ENCODE results near the gene TCHH.
"Not testable (repeated sequence)": the region's sequence is repeated elsewhere in the genome, so short reads cannot be mapped to it uniquely, and the experiment has no call there.

TCHH gene

DNA sequence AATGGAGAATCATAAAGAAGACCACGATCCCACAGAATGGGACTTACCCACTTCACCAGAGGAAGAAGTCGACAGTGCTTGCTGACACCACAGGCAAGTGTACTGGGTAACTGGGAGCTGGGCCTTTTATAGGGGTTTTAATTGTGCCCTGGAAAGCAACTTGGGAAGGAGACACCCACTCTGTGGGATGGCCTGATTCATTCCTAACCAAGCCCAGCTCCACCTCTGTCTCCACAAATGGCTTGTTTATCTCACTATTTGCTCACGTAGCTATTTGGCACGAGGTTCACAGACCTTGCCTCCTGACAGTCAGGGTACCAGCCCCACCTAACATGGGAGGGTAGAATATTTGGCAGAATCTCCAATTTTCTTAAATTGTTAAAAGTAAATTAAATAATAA lies at the start of gene TCHH:
TSS of gene TCHH (minus strand) at position 101 of the 400 bp plus-strand sequence. CDS start 1,364 bp downstream, outside the sequence.
- DNase-seq = no peak

- no peak for DNase-seq
Observed at GRCh38 chr1:152164517-152165136, 49.4 kb upstream of the TCHH start.

DNA sequence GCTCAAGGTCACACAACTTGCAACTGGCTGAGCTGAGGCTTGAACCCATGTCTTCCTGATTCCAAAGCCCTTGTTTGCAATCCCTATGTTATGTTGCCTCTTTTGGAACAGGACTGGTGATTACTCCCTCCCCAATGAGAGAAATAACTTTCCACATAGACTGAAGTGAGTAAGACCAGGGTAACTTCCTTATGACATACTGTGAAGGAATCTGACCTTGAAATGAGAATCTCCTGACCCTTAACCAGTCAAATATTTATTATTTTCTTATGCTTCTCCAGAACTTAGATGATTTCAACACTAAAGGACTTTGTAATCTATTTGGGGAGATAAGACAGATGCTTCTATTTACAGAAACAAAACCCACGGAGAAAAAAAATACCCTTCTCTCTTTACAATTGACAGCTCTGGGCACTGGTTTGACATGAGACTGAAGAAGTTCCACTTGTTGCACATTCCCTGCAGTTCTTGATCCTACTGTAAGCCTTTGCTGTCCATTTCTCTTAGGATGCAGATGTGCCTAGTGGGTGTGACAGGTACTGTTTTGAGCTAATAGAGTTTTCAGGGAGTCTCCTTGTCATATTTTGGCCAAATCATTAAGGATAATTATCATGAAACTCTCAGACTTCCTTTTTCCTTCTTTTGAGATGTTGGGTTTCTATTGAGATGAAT lies 47.7 kb upstream of the TCHH start:
- DNase-seq = no peak

- no peak for DNase-seq
Observed at GRCh38 chr1:152160576-152160975, 45.3 kb upstream of the TCHH start.

- no peak for DNase-seq
Observed at GRCh38 chr1:152159144-152159543, 43.9 kb upstream of the TCHH start, which contains the start of gene RPTN. RPTN (minus strand) TSS chr1:152159228; CDS start chr1:152157889, 1,339 bp downstream.

- no peak for DNase-seq
Observed at GRCh38 chr1:152153996-152154395, 38.8 kb upstream of the TCHH start.

- no peak for DNase-seq
Observed at GRCh38 chr1:152151646-152152045, 36.4 kb upstream of the TCHH start.

DNA sequence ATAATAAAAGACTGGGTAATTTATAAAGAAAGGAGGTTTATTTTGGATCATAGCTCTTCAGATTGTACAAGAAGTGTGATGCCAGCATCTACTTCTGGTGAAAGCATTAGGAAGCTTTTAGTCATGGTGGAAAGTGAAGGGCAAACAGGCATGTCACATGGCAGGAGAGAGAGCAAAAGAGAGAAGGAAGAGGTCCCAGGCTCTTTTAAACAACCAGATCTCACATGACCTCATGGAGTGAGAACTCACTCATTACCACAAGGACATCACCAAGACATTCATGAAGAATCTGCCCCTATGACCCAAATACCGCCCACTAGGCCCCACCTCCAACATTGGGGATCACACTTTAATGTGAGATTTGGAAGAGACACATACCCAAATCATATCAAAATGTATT lies 33.7 kb upstream of the TCHH start:
- DNase-seq = no peak

DNA sequence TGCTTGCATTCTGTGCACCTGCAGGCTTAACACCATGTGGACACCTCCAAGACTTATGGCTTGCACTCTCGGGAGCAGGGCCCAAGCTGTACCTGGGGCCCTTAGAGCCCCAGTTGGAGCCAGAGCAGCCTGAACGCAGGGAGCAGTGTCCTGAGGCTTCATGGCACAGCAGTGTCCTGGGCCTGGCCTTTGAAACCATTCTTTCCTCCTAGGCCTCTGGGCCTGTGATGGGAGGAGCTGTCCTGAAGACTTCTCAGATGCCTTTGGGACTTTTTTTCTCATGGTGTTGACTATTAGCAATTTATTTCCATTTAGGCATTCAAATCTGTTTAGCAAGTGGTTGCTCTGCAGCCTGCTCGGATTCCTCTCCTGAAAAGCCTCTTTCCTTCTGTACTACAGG lies 32.8 kb upstream of the TCHH start:
- no peak for DNase-seq

DNA sequence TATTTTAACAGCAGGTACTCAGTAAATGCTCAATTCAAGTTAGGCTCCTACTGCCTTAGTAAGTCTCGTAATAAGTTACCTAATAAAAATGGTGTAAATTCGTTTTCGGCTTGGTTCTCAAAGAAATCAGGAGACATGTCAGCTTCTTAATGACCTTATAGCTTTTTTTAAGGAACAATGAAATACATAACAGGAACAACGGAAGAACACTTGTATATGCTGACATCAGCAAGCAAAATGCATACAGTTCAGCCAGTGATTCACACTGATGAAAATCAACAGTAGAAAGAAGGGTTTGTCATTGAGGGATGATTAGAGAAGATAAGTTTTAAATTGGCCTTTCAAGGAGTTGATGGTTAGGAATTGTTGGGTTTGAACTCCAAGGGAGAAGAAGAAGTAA lies 30.5 kb upstream of the TCHH start:
- DNase-seq = no peak

GRCh38 chr1:152144674-152145183 lies 29.5 kb upstream of the TCHH start:
- DNase-seq = not testable (repeated sequence)

DNA sequence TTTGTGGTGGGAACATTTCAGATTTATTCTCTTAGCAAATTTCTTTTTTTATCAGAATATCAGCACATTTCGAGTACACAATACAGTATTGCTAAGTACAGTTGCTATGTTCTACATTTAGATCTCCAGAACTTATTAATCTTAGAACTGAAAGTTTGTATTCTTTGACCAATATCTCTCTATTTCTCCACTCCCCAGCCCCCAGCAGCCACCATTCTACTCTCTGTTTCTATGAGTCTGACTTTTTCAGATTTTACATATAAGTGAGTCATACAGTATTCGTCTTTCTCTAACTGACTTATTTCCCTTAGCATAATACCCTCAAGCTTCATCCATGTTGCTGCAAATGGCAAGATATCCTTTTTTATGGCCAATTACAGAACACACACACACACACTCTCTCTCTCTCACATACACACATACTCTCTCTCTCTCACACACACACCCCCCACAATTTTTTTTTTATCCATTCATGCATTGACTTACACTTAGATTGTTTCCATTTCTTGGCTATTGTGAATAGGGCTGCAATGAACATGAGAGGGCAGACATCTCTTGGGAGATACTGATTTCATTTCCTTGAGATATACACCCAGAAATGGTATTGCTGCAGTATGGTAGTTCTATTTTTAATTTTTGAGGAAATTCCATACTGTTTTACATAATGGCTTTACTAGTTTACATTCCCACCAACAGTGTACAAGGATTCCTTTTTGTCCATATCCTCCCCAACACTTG lies 28.1 kb upstream of the TCHH start:
- no peak for DNase-seq

GRCh38 chr1:152141971-152142584 lies 26.8 kb upstream of the TCHH start:
- peak; percentile 7 for DNase-seq

GRCh38 chr1:152137215-152137614 lies 22.0 kb upstream of the TCHH start:
- no peak for DNase-seq

DNA sequence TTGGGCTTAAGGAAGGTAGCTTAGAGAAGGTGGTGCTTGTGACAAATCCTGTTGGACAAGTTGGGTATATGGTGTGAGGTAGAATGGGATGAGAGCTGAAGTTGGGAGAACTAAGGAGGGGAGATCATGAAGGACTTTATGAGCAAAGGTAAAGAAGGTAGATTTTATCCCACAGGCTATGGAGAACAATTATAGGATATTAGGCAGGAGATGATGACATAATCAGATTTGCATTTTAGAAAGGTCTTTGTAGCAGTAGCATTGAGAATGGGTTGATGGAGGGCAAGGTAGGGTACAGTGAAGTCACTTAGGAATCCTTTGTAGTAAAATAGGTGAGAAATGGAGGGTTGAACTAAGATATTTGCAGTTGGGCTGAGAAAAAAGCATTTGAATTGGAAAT lies 14.9 kb upstream of the TCHH start:
- DNase-seq = no peak

DNA sequence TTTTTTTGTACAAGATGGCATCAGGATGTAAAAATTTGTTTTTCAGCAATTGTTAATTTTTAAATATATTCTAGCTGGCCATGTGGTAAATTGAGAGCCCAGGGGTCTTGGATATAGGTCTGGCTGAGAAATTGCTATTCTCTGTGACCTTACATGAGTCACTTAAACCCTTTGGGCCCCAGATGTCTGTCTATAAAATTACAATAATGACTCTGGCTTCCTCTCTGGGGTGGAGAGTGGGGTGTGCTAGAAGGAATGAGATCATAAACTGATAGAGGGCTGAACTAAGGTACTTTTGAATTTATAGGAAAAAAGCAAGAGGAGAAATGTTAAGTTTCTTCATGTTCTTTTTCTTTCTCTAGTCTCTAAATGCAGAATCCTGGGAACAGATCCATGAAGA lies 12.4 kb upstream of the TCHH start:
- DNase-seq = no peak

GRCh38 chr1:152125834-152126443 lies 10.7 kb upstream of the TCHH start:
- DNase-seq = no peak

GRCh38 chr1:152118915-152119314 lies 3.7 kb upstream of the TCHH start:
- no peak for DNase-seq

GRCh38 chr1:152112885-152113432 lies 2.3 kb downstream of the TCHH start:
- DNase-seq = no peak

DNA sequence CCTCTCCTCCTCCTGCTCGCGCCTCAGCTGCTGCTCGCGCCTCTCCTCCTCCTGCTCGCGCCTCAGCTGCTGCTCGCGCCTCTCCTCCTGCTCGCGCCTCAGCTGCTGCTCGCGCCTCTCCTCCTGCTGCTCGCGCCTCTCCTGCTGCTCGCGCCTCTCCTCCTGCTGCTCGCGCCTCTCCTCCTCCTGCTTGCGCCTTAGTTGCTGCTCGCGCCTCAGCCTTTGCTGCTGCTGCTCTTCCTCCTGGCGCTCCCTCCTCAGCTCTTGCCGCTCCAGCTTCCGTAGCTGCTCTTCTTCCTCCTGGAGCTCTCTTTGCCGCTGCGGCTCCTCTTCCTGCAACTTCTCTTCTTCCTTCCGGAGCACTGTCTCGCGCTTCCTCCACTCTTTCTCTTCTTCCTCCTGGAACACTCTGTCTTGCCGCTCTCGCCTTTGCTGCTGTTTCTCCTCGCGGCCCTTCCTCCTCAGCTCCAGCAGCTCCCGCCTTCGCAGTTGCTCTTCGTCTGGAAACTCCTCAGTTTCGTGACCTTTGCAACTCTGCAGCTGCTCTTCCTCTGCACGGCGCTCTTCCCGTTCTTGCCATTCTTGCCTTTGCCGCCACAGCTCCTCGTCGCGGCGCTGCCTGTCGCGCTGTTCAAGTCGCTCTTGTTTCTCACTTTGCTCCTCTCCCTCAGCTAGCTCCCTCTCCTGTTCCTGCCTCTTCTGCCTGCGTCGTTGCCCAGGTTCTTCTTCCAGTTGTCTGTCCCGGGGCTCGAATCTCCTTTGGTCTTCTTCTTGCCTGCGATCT lies 3.0 kb downstream of the TCHH start:
- DNase-seq = no peak

GRCh38 chr1:152111515-152111968 lies 3.7 kb downstream of the TCHH start:
- DNase-seq = no peak

Measured in CD4-positive, alpha-beta T cell treated with Interleukin-6 for 4 hours (primary cell).